Activated naive CD8-positive, alpha-beta T cell treated with anti-CD3 and anti-CD28 coated beads, Interleukin-2, amount 50 U/mL, for 16 hours (primary cell): ENCODE data around the gene AFAP1L2.

Experiments used
- DNase-seq: peaks from one replicate; pipeline ENCODE4 v3.0.0-alpha.2; 2020; ENCODE audit warnings: low read depth, low spot score

Gene AFAP1L2, protein sequence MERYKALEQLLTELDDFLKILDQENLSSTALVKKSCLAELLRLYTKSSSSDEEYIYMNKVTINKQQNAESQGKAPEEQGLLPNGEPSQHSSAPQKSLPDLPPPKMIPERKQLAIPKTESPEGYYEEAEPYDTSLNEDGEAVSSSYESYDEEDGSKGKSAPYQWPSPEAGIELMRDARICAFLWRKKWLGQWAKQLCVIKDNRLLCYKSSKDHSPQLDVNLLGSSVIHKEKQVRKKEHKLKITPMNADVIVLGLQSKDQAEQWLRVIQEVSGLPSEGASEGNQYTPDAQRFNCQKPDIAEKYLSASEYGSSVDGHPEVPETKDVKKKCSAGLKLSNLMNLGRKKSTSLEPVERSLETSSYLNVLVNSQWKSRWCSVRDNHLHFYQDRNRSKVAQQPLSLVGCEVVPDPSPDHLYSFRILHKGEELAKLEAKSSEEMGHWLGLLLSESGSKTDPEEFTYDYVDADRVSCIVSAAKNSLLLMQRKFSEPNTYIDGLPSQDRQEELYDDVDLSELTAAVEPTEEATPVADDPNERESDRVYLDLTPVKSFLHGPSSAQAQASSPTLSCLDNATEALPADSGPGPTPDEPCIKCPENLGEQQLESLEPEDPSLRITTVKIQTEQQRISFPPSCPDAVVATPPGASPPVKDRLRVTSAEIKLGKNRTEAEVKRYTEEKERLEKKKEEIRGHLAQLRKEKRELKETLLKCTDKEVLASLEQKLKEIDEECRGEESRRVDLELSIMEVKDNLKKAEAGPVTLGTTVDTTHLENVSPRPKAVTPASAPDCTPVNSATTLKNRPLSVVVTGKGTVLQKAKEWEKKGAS

GRCh38 chr10:114404171-114405010, at the start of gene AFAP1L2:
Gene AFAP1L2, minus strand, starts transcription at chr10:114404502. Its CDS starts 47 bp downstream, at chr10:114404455.
- DNase-seq: no peak

- no peak for DNase-seq
These were observed 49.3 kb upstream of the AFAP1L2 start for GRCh38 chr10:114453576-114453975.

DNA sequence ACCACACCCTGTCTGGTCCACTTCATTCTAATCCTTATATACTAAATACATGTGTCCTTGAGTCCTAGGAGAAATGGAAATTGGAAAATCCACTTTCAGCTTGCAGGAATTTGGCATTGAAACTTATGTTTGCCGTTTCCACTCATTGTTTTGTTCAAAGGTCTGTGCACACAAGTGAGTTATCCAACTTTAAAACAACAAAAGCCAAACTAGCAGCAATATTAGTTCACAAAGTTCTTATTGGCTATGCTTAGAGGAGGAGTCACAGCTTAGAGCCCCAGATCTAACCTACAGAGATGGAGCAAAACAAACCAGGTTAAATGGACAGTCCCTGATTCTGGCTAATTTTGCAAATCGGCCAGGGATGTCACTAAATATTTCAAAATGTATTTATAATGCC, 44.6 kb upstream of the AFAP1L2 start:
- DNase-seq: no peak

- no peak for DNase-seq
These were observed 41.0 kb upstream of the AFAP1L2 start for GRCh38 chr10:114445332-114445731.

DNA sequence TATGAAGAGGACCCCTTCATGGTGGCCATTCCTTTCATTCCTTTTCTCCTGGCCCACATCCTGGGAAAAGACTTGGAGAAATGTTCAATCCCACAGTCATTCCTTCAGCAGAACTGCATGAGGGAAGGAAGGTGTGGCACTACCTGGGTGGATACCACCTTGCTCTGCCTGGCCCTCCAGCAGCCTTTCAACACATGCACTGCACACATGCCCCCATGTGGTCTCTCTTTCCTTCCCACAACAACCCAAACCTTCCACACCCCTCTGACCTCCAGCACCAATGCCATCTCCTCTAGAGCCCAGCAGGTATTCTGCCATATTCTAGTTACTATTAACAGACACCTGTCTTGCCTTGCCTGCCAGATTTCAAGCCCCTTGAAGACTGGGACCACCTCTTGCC, 40.5 kb upstream of the AFAP1L2 start:
- DNase-seq: no peak

- DNase-seq: no peak
These were observed 37.9 kb upstream of the AFAP1L2 start for GRCh38 chr10:114442091-114442630.

DNA sequence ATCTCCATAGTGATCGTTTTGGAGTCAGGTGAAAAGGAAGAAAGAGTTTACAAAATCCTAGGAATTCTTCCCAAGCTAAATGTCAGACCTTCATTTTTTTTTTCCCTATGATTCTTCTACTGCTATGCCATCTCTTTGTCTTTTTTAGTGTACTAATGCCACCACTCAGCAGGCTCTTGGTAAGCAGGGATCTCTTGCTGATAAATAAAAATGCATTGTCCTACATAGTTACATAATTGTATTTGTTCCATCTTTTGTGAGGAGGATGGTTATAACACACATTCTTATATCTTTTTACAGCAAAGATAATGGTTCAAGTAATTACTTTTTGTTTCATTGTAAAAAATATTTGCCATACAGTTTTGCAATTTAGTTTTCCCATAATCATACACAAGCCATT, 36.8 kb upstream of the AFAP1L2 start:
- DNase-seq: no peak

DNA sequence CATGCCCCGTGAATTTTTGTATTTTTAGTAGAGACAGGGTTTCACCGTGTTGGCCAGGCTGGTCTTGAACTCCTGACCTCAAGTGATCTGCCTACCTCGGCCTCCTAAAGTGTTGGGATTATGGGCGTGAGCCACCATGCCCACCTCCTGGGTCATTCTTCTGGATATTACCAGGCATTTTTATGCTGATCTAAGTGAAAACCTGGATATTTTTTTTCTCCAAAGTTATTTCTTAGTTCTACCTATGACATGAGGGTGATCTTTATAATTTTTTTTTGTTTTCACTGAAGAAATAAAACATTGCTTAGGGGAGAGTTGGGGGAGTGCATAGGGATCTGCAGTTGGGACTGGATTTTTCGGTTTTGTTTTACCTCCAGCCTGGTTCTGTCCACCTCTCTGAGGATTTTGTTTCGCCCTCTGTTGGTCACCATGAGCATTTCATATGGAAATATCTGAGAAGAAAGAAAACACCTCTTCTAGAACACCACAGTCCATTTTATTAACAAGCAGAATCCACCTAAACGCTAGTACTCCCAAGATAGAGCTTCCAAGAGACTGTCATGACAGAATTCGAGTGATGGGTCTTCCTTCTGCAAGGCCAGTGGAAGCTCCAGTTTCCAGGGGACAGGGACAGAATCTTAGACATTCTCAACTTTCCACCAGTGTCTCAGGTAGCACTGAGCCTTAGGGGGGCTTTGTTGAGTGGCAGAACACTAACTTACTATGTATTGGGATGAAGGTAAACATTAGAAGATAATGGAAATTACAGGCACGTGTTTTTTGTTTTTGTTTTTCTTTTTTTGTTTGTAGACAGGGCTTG, 33.4 kb upstream of the AFAP1L2 start:
- DNase-seq: no peak

DNA sequence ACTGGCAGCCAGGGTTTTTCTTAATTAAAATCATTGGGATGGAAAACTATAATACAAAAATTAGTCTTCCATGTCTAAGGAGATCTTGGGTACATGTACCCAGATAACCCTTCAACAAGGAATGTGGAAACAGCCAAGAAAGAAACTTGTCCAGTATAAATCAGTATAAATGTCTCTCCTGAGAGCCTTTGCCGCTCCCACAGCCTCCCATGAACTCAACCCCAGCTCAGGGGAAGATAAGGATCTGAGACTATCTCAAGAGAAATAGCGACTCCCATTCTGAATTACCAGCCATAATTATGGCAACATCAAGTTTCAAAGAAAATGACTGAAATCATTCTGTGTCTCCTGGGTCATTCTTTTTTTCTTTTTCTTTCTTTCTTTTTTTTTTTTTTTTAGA, 32.6 kb upstream of the AFAP1L2 start:
- no peak for DNase-seq

GRCh38 chr10:114432566-114433093, 28.3 kb upstream of the AFAP1L2 start:
- no peak for DNase-seq

- no peak for DNase-seq
These were observed 27.3 kb upstream of the AFAP1L2 start for GRCh38 chr10:114431414-114432135.

- no peak for DNase-seq
These were observed 26.5 kb upstream of the AFAP1L2 start for GRCh38 chr10:114430688-114431413.

DNA sequence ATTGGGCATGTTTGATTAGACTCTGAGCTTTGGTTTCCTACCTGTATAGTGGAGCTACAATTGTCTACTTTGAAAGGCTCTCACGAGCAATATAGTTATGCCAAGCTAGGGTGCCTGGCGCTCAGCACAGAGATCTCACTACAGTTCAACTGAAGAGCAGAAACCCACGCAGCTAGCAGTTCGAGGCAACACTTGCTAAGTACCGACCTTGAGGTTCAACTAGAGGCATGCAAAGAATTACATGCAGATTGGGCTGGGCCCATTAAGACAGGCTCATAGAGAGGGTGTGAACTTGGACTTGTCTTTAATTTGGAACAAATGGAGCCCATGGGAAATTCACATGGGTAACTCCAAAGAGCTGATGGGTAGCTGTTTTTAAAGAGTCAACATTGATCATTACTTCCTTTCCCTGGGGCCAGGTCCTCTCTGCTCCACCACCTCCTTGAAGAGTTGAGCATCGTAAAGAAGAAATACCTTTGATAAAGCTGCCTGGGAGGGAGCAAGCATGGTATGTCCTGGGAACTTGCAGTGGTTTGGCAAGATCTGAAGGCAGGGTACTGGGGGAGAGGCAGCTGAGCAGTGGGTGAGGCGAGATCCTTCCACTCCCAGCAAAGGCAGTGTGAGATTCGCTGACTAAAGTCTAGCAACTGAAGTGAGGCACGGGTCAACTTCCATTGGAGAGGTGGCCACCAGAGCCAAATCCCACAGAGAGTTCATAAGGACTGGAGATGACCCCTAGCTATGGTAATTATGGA, 25.5 kb upstream of the AFAP1L2 start:
- no peak for DNase-seq

GRCh38 chr10:114427124-114427852, 23.0 kb upstream of the AFAP1L2 start:
- DNase-seq: no peak

- no peak for DNase-seq
These were observed 22.2 kb upstream of the AFAP1L2 start for GRCh38 chr10:114426476-114426875.

GRCh38 chr10:114420811-114421485, 16.6 kb upstream of the AFAP1L2 start:
- no peak for DNase-seq

DNA sequence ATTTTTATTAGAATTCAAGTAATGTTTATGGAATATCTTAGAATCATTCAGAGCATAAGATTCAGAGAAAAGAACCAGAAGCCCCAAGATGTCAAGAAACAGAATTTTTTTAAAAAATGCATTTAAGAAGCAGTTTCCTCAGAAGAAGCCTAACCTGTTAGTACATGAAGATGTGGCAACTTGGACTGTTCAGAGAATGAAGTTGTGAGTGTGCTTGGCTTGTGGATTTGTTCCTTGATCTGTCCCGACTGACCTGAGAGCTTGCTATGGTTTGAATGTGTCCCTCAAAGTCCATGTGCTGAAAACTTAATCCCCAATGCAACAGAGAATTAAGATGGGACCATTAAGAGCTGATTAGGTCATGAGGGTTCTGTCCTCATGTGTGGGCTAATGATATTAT, 13.8 kb upstream of the AFAP1L2 start:
- DNase-seq: no peak
